Right lobe of liver (tissue), 6 donors: ENCODE measurements around the gene TTC23. TPM values are rescaled to one million over a fixed set of nuclear protein-coding genes. Genes with fewer than 3 reads are reported as not detected.

Experiments used
- ATAC-seq, 4 donors: fragments of 200-7000 bp; cut with Tn5 transposase; one replicate each; pipeline ENCODE4 v1.9.1; 2020; ENCODE audit warnings: mild to moderate bottlenecking in 4 of 4, moderate library complexity in 4 of 4
- DNase-seq, 3 donors: peaks; one replicate each; pipeline ENCODE4 v3.0.0-alpha.2; 2020
- H3K27ac ChIP-seq, 3 donors: fragments of 200-600 bp; one replicate each; pipeline ENCODE4 v1.8.0; 2022
- H3K27me3 ChIP-seq, 2 donors: fragments of 200-600 bp; one replicate each; pipeline ENCODE4 v1.8.0; 2022
- H3K36me3 ChIP-seq, 4 donors: fragments of 200-600 bp; sonication (generic) in 1 of 4; one replicate each; pipeline versions ENCODE4 v1.5.1 to v1.8.0; 2017 to 2022; ENCODE audit warnings: control low read depth in 1 of 4
- H3K4me1 ChIP-seq, 4 donors: fragments of 200-600 bp; sonication (generic) in 1 of 4; one replicate each; pipeline versions ENCODE4 v1.5.1 to v1.8.0; 2017 to 2022; ENCODE audit warnings: control low read depth in 1 of 4
- H3K4me3 ChIP-seq, 3 donors: fragments of 200-600 bp; one replicate each; pipeline ENCODE4 v1.8.0; 2022
- H3K9me3 ChIP-seq, 4 donors: fragments of 200-600 bp; sonication (generic) in 1 of 4; one replicate each; pipeline versions ENCODE4 v1.5.1 to v1.8.0; 2017 to 2022; ENCODE audit warnings: control low read depth in 1 of 4
- POLR2A ChIP-seq: fragments of 450-650 bp; IDR thresholded peaks from one replicate; pipeline ENCODE4 v1.6.1; 2017; ENCODE audit warnings: antibody characterized with exemption, mild to moderate bottlenecking
- WGBS: methylation state at CpG from one replicate; pipeline ENCODE4 v1.1.6; 2018; ENCODE audit warnings: low coverage, low lambda C conversion rate; ENCODE audit not compliant: insufficient coverage; ENCODE audit errors: missing lambda C conversion rate; 5-methylcytosine and 5-hydroxymethylcytosine counted together
- intact Hi-C, 2 donors: fragments of 100-400 bp; cut with DNase I; formaldehyde crosslinking; loops; one replicate each; pipeline versions ENCODE4 v1.11.2 to v1.14.1; 2022
- total RNA-seq, 6 experiments: library from RNA; depleted of rRNA in 2 of 6; stranded (reverse); fragments of >200 nt in 2 of 6; fragmentation: NEBNext Ultra II Directional in 3 of 6; extraction: Animal tissue kit (Norgen Biotek cat#: 25700) in 3 of 6; gene quantifications; one replicate each; pipeline versions ENCODE4 v1.1.0 to v1.2.4, GENCODE V29; 2016 to 2023
- TF ChIP-seq, protein P1 (sequence below), 4 donors: fragments of 200-600 bp in 3 of 4; fragments of 450-650 bp in 1 of 4; IDR thresholded peaks; one replicate each; pipeline versions ENCODE4 v1.5.1 to v1.8.0; 2016 to 2022; ENCODE audit warnings: antibody characterized with exemption in 4 of 4, mild to moderate bottlenecking in 2 of 4
- donor health status: DM: no; HTN: yes; CAD: no.
- donor health status: DM: no; HTN: no; CAD: no.
- donor health status: DM: no; HTN: no; CAD: no.
- donor health status: DM: no; HTN: yes; CAD: no.
- donor health status: DM: no; HTN: yes; CAD: no.

The TTC23 gene
- total RNA-seq, 6 experiments from 2014 or later: 6.1 to 18.4 (median 9.1) TPM

DNA sequence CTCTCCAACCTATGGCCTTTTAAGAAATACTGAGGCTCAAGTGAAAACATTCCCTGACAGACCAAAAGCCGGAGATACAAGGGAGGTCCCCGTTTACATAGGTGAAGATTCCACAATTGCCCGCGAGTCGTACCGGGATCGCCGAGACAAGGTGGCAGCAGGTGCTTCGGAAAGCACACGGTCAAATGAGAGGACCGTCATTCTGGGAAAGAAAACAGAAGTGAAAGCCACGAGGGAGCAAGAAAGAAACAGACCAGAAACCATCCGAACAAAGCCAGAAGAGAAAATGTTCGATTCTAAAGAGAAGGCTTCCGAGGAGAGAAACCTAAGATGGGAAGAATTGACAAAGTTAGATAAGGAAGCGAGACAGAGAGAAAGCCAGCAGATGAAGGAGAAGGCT, 119.7 kb downstream of the TTC23 start:
- H3K27ac ChIP-seq: no peak overlapping the region
- intact Hi-C loops: no loop called here
- H3K4me3 ChIP-seq: no peak overlapping the region
- ATAC-seq (no peak), DNase-seq (no peak)
- H3K9me3 ChIP-seq: no peaks in the 10 kb centered on the region
- no peaks in the 10 kb centered on the region for H3K27me3 ChIP-seq
- TF ChIP-seq, protein P1, sequence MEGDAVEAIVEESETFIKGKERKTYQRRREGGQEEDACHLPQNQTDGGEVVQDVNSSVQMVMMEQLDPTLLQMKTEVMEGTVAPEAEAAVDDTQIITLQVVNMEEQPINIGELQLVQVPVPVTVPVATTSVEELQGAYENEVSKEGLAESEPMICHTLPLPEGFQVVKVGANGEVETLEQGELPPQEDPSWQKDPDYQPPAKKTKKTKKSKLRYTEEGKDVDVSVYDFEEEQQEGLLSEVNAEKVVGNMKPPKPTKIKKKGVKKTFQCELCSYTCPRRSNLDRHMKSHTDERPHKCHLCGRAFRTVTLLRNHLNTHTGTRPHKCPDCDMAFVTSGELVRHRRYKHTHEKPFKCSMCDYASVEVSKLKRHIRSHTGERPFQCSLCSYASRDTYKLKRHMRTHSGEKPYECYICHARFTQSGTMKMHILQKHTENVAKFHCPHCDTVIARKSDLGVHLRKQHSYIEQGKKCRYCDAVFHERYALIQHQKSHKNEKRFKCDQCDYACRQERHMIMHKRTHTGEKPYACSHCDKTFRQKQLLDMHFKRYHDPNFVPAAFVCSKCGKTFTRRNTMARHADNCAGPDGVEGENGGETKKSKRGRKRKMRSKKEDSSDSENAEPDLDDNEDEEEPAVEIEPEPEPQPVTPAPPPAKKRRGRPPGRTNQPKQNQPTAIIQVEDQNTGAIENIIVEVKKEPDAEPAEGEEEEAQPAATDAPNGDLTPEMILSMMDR (IDR thresholded peaks at IDR 0.05): no peak
- 75% methylated on average over 14 of the region's 16 CpGs for WGBS
- no peaks in the 10 kb centered on the region for H3K36me3 ChIP-seq
- H3K4me1 ChIP-seq: peaks cover 0 to 10% (median 3%) of the 10 kb centered on the region in 4 donors

DNA sequence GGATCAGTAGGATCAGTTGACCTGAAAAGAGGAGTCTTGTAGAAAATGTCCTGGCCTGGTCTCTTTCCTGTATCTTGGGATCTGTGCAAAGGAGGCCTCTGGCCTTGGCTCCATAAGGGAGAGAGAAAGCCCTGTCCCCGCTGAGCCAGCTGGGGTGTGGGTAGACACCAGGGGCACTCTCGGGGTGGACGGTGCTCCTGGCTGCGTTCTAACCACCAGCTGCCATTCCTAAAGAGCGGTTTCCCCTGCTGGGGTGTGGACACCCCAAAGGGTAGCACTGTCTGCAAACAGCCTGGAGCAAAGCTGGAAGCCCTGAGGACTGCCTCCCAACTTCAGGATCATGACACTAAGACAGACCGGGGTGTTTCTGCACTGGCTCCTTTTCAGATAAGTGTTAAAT, 121.0 kb downstream of the TTC23 start:
- WGBS: 97% methylated on average over 4 of the region's 6 CpGs
- ATAC-seq (no peak), DNase-seq (no peak)
- TF ChIP-seq POLR2A: no peak
- TF ChIP-seq, protein P1 (IDR thresholded peaks at IDR 0.05): no peak
- no peaks in the 10 kb centered on the region for H3K27me3 ChIP-seq
- no peaks in the 10 kb centered on the region for H3K36me3 ChIP-seq
- no peaks in the 10 kb centered on the region for H3K9me3 ChIP-seq
- peaks cover 0 to 10% (median 3%) of the 10 kb centered on the region in 4 donors for H3K4me1 ChIP-seq
- H3K4me3 ChIP-seq: no peak overlapping the region
- intact Hi-C loops: no loop called here
- no peak overlapping the region for H3K27ac ChIP-seq

DNA sequence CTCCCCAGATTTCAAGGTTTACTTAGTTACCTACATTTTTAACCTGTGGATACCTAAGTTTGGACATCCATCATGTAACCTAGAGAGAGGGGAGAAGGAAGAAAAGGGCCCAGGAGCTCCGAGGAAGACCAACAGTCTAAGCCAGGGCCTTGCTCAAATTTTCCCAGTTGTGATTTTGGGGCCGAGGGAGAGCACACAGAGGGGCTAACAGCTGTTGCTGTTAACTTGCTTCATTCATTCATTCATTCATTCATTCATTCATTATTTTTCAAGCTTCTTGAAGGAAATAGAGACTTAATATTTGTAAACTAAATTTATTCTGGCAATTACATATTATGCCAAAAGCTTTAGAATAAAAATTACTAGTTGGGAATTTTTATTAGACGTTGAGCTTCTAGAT, 121.6 kb downstream of the TTC23 start:
- no peaks in the 10 kb centered on the region for H3K36me3 ChIP-seq
- no peak for DNase-seq
- H3K4me1 ChIP-seq: peaks cover 0 to 10% (median 3%) of the 10 kb centered on the region in 4 donors
- no peaks in the 10 kb centered on the region for H3K9me3 ChIP-seq
- H3K27me3 ChIP-seq: no peaks in the 10 kb centered on the region
- intact Hi-C loops: no loop called here
- WGBS: 91% methylated on average over 3 of the region's 3 CpGs
- TF ChIP-seq, protein P1 (IDR thresholded peaks at IDR 0.05): no peak
- TF ChIP-seq POLR2A: no peak
- ATAC-seq: no peak
- H3K27ac ChIP-seq: no peak overlapping the region
- no peak overlapping the region for H3K4me3 ChIP-seq

DNA sequence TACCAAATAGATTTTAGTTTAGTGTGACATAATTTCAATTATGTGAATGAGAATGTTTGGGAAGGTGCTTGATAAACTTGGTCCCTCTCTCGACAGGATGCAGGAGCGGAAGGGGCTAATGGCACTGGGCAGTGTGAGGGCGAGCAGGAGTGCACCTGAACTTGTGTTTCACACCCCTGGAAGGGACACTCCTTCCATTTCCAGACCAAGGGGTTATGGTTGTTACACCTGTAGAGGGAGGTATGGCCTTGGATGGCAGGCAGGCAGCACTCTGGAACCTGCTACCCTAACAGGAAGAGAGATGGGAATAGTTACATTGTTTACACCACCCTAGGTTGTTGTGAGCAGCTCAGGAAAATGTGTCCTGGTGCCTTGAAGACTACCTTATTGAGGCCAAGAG, 122.5 kb downstream of the TTC23 start:
- whole genome bisulfite sequencing: 100% methylated on average over 1 of the region's 3 CpGs
- intact Hi-C loops: no loop called here

More for the DNA sequence above, 122.5 kb downstream of the TTC23 start:
- Histone ChIP-seq H3K4me1 (peaks cover 0 to 6% (median 3%) of the 10 kb centered on the region in 4 donors), H3K27me3 (no peaks in the 10 kb centered on the region), H3K36me3 (no peaks in the 10 kb centered on the region), H3K27ac (no peak overlapping the region), H3K9me3 (no peaks in the 10 kb centered on the region), H3K4me3 (no peak overlapping the region)
- no peak for ATAC-seq
- no peak for DNase-seq
- TF ChIP-seq, protein P1 (IDR thresholded peaks at IDR 0.05): no peak
- TF ChIP-seq POLR2A: no peak
